Activated T-cell treated with anti-CD3 and anti-CD28 coated beads for 4 hours (primary cell): Measurements from ENCODE around the gene TOLLIP.

Experiments
- DNase-seq: peaks from one replicate; pipeline ENCODE4 v3.0.0-alpha.2; 2020

The TOLLIP gene

GRCh38 chr11:1297011-1297575 is 12.3 kb downstream of the TOLLIP start:
- no peak for DNase-seq

- DNase-seq, result no peak
These were observed 13.1 kb downstream of the TOLLIP start for GRCh38 chr11:1296287-1296686.

GRCh38 chr11:1295591-1295990 is 13.8 kb downstream of the TOLLIP start:
- DNase-seq, result no peak

- DNase-seq, result no peak
These were observed 14.3 kb downstream of the TOLLIP start for GRCh38 chr11:1295086-1295485.

GRCh38 chr11:1293619-1294015 is 15.8 kb downstream of the TOLLIP start:
- no peak for DNase-seq

- DNase-seq, result no peak
These were observed 16.5 kb downstream of the TOLLIP start for GRCh38 chr11:1292644-1293618.

- DNase-seq, result no peak
These were observed 17.3 kb downstream of the TOLLIP start for GRCh38 chr11:1292018-1292643.

- DNase-seq, result no peak
These were observed 18.0 kb downstream of the TOLLIP start for GRCh38 chr11:1291295-1292017.

GRCh38 chr11:1290052-1291040 is 19.1 kb downstream of the TOLLIP start:
- no peak for DNase-seq

- no peak for DNase-seq
These were observed 20.1 kb downstream of the TOLLIP start for GRCh38 chr11:1289211-1289935.

GRCh38 chr11:1288426-1289151 is 20.8 kb downstream of the TOLLIP start:
- DNase-seq, result no peak

- no peak for DNase-seq
These were observed 21.5 kb downstream of the TOLLIP start for GRCh38 chr11:1287928-1288327.

GRCh38 chr11:1285876-1286275 is 23.6 kb downstream of the TOLLIP start:
- no peak for DNase-seq

- no peak for DNase-seq
These were observed 24.1 kb downstream of the TOLLIP start for GRCh38 chr11:1285316-1285744.

GRCh38 chr11:1283906-1284305 is 25.5 kb downstream of the TOLLIP start:
- no peak for DNase-seq

GRCh38 chr11:1283091-1283511 is 26.3 kb downstream of the TOLLIP start:
- no peak for DNase-seq

GRCh38 chr11:1281974-1282365 is 27.5 kb downstream of the TOLLIP start:
- DNase-seq, result no peak

GRCh38 chr11:1281326-1281973 is 28.0 kb downstream of the TOLLIP start:
- no peak for DNase-seq

GRCh38 chr11:1280116-1281035 is 29.1 kb downstream of the TOLLIP start:
- no peak for DNase-seq
